ENCODE measurements around the gene FAM8A1. TPM values are rescaled to one million over a fixed set of nuclear protein-coding genes. Genes with fewer than 3 reads are reported as not detected.

The FAM8A1 gene
- total RNA-seq, 4 donors from 2014 or later = 28.1 to 41.4 (median 37.5) TPM

GRCh38 chr6:17640477-17640917 is 40.4 kb downstream of the FAM8A1 start:
- TF ChIP-seq CTCF (IDR thresholded peaks at IDR 0.05; ENCODE audit: low read depth) = no peak

- no peak for TF ChIP-seq CTCF (IDR thresholded peaks at IDR 0.05; ENCODE audit: low read depth)
Observed at GRCh38 chr6:17648745-17649144, 48.6 kb downstream of the FAM8A1 start.

GRCh38 chr6:17650656-17651309 is 50.7 kb downstream of the FAM8A1 start:
- no peak for TF ChIP-seq CTCF (IDR thresholded peaks at IDR 0.05; ENCODE audit: low read depth)

- TF ChIP-seq CTCF (IDR thresholded peaks at IDR 0.05; ENCODE audit: low read depth) = no peak
Observed at GRCh38 chr6:17653198-17653882, 53.2 kb downstream of the FAM8A1 start.

GRCh38 chr6:17656092-17656491 is 56.0 kb downstream of the FAM8A1 start:
- no peak for TF ChIP-seq CTCF (IDR thresholded peaks at IDR 0.05; ENCODE audit: low read depth)

- TF ChIP-seq CTCF (IDR thresholded peaks at IDR 0.05; ENCODE audit: low read depth) = no peak
Observed at GRCh38 chr6:17656644-17657043, 56.5 kb downstream of the FAM8A1 start.

Small RNA genes within 50 kb of the gene (small RNA-seq; reads per million reads assigned to genes)
- gene RNU6-190P (not detected), gene SUMO2P13 (not detected)

Other genes starting within 250 kb of the FAM8A1 start
- gene CAP2, start 206.7 kb upstream of the FAM8A1 start, total RNA-seq = 10 to 100 TPM in 1 of 4 donors, 1 to 10 TPM in 3; 1.5 to 11.5 (median 4.6) TPM
- 10 to 100 TPM; 30.3 to 48.3 (median 32.0) TPM for gene NUP153, start 106.6 kb downstream of the FAM8A1 start, total RNA-seq